GM21423 (cell line): Measurements from ENCODE around the gene GLIS1.

Experiments used
- ATAC-seq: cut with Tn5 transposase; IDR thresholded peaks from one replicate; pipeline ENCODE4 v1.9.1; 2021; ENCODE audit warnings: mild to moderate bottlenecking, moderate library complexity; ENCODE audit not compliant: unreplicated experiment

GLIS1 gene

GRCh38 chr1:53620061-53620855 is 118.7 kb downstream of the GLIS1 start:
- ATAC-seq: no peak

GRCh38 chr1:53619367-53620060 is 119.5 kb downstream of the GLIS1 start:
- no peak for ATAC-seq

GRCh38 chr1:53618500-53619366 is 120.2 kb downstream of the GLIS1 start:
- ATAC-seq: no peak

- no peak for ATAC-seq
Observed at GRCh38 chr1:53617851-53618499, 121.0 kb downstream of the GLIS1 start.

- no peak for ATAC-seq
Observed at GRCh38 chr1:53617382-53617781, 121.6 kb downstream of the GLIS1 start.

GRCh38 chr1:53616927-53617326 is 122.0 kb downstream of the GLIS1 start:
- no peak for ATAC-seq

- ATAC-seq: no peak
Observed at GRCh38 chr1:53616511-53616910, 122.5 kb downstream of the GLIS1 start.

GRCh38 chr1:53615101-53615500 is 123.9 kb downstream of the GLIS1 start:
- ATAC-seq: no peak

- ATAC-seq: no peak
Observed at GRCh38 chr1:53614231-53615021, 124.5 kb downstream of the GLIS1 start.

- ATAC-seq: no peak
Observed at GRCh38 chr1:53608676-53609075, 130.3 kb downstream of the GLIS1 start.

- no peak for ATAC-seq
Observed at GRCh38 chr1:53608071-53608470, 130.9 kb downstream of the GLIS1 start.

- ATAC-seq: no peak
Observed at GRCh38 chr1:53606651-53607051, 132.3 kb downstream of the GLIS1 start.

GRCh38 chr1:53606197-53606596 is 132.8 kb downstream of the GLIS1 start:
- no peak for ATAC-seq

GRCh38 chr1:53605181-53605580 is 133.8 kb downstream of the GLIS1 start:
- ATAC-seq: no peak

GRCh38 chr1:53604291-53604919 is 134.6 kb downstream of the GLIS1 start:
- ATAC-seq: no peak

GRCh38 chr1:53603431-53603830 is 135.5 kb downstream of the GLIS1 start:
- no peak for ATAC-seq

- no peak for ATAC-seq
Observed at GRCh38 chr1:53601867-53602775, 136.8 kb downstream of the GLIS1 start.

GRCh38 chr1:53601031-53601745 is 137.8 kb downstream of the GLIS1 start:
- no peak for ATAC-seq
